Uterus (tissue), 4 donors: Measurements from ENCODE around the gene CHKA. TPM values are rescaled to one million over a fixed set of nuclear protein-coding genes. Genes with fewer than 3 reads are reported as not detected.
"Not testable (repeated sequence)": the region's sequence is repeated elsewhere in the genome, so short reads cannot be mapped to it uniquely, and the experiment has no call there.

Experiments
- DNase-seq, 2 donors: peaks; one replicate each; pipeline ENCODE4 v3.0.0-alpha.2; 2019 to 2020
- H3K27ac ChIP-seq, 2 donors: fragments of 200-600 bp; sonication (generic); 1 replicate in 1 of 2; 2 replicates in 1 of 2; pipeline ENCODE4 v1.5.1; 2016 to 2018
- H3K27me3 ChIP-seq, 2 donors: fragments of 200-600 bp; sonication (generic); one replicate each; pipeline ENCODE4 v1.5.1; 2018 to 2019; ENCODE audit warnings: control low read depth in 1 of 2
- H3K36me3 ChIP-seq, 2 donors: fragments of 200-600 bp; sonication (generic); one replicate each; pipeline ENCODE4 v1.5.1; 2019; ENCODE audit warnings: control low read depth in 1 of 2
- H3K4me1 ChIP-seq, 2 donors: fragments of 200-600 bp; sonication (generic); one replicate each; pipeline ENCODE4 v1.5.1; 2018 to 2019; ENCODE audit warnings: control low read depth in 1 of 2
- H3K4me3 ChIP-seq, 2 donors: fragments of 200-600 bp; sonication (generic); 1 replicate in 1 of 2; 2 replicates in 1 of 2; pipeline ENCODE4 v1.5.1; 2018 to 2019; ENCODE audit warnings: mild to moderate bottlenecking in 1 of 2
- H3K9me3 ChIP-seq, 2 donors: fragments of 200-600 bp; sonication (generic); one replicate each; pipeline ENCODE4 v1.5.1; 2019; ENCODE audit warnings: control low read depth in 1 of 2
- POLR2A ChIP-seq, 2 donors: fragments of 450-650 bp; IDR thresholded peaks; one replicate each; pipeline ENCODE4 v1.6.1; 2016; ENCODE audit warnings: antibody characterized with exemption in 2 of 2, mild to moderate bottlenecking in 1 of 2, moderate library complexity in 1 of 2
- intact Hi-C: fragments of 100-400 bp; cut with DNase I; formaldehyde crosslinking; loops from one replicate; pipeline ENCODE4 v1.15.1; 2023; ENCODE audit warnings: low total_unique reads
- total RNA-seq, 4 donors: library from RNA; depleted of rRNA in 3 of 4; stranded (reverse); fragments of >200 nt in 3 of 4; gene quantifications; one replicate each; pipeline versions ENCODE4 v1.1.0 to v1.2.4, GENCODE V29; 2014 to 2023
- TF ChIP-seq, protein P1 (sequence below), 4 experiments: fragments of 200-600 bp in 2 of 4; fragments of 450-650 bp in 2 of 4; sonication (generic) in 2 of 4; IDR thresholded peaks; one replicate each; pipeline ENCODE4 v1.5.1; 2016 to 2019; ENCODE audit warnings: antibody characterized with exemption in 4 of 4, mild to moderate bottlenecking in 2 of 4, moderate library complexity in 1 of 4
- donor health status: DM: yes; HTN: yes; CAD: no.

CHKA gene
- total RNA-seq, 4 donors from 2014 or later: 21.8 to 57.1 (median 30.3) TPM

DNA sequence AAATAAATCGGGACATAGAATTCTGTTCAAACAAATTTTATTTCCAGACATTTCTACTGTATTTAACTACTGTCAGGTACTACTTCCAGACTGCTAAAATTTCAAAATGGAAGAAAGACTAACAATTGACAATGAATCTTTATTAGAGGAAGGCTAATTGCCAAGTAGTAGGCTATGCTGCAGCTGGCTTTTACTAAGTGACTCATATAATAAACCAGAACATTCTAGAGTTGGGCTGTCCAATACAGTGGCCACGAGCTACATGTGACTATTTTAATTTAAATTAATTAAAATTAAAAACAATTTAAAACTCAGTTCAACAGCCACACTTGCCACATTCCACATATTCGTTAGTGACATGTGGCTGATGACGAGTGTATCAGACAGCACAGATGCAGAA, 27.6 kb downstream of the CHKA start:
- H3K27me3 ChIP-seq: no peaks in the 10 kb centered on the region
- H3K36me3 ChIP-seq: no peaks in the 10 kb centered on the region
- no peak overlapping the region for H3K27ac ChIP-seq
- no peaks in the 10 kb centered on the region for H3K9me3 ChIP-seq
- no peak overlapping the region for H3K4me3 ChIP-seq
- TF ChIP-seq, protein P1, sequence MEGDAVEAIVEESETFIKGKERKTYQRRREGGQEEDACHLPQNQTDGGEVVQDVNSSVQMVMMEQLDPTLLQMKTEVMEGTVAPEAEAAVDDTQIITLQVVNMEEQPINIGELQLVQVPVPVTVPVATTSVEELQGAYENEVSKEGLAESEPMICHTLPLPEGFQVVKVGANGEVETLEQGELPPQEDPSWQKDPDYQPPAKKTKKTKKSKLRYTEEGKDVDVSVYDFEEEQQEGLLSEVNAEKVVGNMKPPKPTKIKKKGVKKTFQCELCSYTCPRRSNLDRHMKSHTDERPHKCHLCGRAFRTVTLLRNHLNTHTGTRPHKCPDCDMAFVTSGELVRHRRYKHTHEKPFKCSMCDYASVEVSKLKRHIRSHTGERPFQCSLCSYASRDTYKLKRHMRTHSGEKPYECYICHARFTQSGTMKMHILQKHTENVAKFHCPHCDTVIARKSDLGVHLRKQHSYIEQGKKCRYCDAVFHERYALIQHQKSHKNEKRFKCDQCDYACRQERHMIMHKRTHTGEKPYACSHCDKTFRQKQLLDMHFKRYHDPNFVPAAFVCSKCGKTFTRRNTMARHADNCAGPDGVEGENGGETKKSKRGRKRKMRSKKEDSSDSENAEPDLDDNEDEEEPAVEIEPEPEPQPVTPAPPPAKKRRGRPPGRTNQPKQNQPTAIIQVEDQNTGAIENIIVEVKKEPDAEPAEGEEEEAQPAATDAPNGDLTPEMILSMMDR (IDR thresholded peaks at IDR 0.05): no peak
- no peak for TF ChIP-seq POLR2A (IDR thresholded peaks at IDR 0.05)
- H3K4me1 ChIP-seq: no peaks in the 10 kb centered on the region
- intact Hi-C loops: no loop called here
- no peak for DNase-seq

DNA sequence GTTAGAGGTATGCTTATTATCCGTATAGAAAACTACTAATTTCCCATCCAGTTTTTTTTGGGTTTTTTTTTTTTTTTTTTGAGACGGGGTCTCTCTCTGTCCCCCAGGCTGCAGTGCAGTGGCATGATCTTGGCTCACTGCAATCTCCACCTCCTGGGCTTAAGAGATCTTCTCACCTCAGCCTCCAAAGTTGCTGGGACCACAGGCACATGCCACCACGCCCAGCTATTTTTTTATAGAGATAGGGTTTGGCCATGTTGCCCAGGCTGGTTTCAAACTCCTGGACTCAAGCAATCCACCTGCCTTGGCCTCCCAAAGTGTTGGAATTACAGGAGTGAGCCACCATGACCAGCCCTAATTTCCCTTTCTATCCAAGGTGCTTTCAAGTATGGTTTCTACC, 28.2 kb downstream of the CHKA start:
- intact Hi-C loops, H3K4me3 ChIP-seq, H3K36me3 ChIP-seq, H3K27me3 ChIP-seq, H3K4me1 ChIP-seq, DNase-seq, H3K27ac ChIP-seq, H3K9me3 ChIP-seq: not testable (repeated sequence)

GRCh38 chr11:68092411-68092810, 28.8 kb downstream of the CHKA start:
- no peak for DNase-seq
- H3K9me3 ChIP-seq: no peaks in the 10 kb centered on the region
- H3K27ac ChIP-seq: no peak overlapping the region
- H3K27me3 ChIP-seq: no peaks in the 10 kb centered on the region
- TF ChIP-seq POLR2A (IDR thresholded peaks at IDR 0.05): no peak
- TF ChIP-seq, protein P1 (IDR thresholded peaks at IDR 0.05): no peak
- no peaks in the 10 kb centered on the region for H3K4me1 ChIP-seq
- H3K36me3 ChIP-seq: no peaks in the 10 kb centered on the region
- intact Hi-C loops: no loop called here
- no peak overlapping the region for H3K4me3 ChIP-seq

- H3K27me3 ChIP-seq: no peaks in the 10 kb centered on the region
- no peak overlapping the region for H3K4me3 ChIP-seq
- H3K27ac ChIP-seq: no peak overlapping the region
- intact Hi-C loops: no loop called here
- DNase-seq: no peak
- no peaks in the 10 kb centered on the region for H3K4me1 ChIP-seq
- no peaks in the 10 kb centered on the region for H3K9me3 ChIP-seq
- H3K36me3 ChIP-seq: no peaks in the 10 kb centered on the region
- TF ChIP-seq, protein P1 (IDR thresholded peaks at IDR 0.05): no peak
- TF ChIP-seq POLR2A (IDR thresholded peaks at IDR 0.05): no peak
These were observed 30.5 kb downstream of the CHKA start for GRCh38 chr11:68090706-68091105.

DNA sequence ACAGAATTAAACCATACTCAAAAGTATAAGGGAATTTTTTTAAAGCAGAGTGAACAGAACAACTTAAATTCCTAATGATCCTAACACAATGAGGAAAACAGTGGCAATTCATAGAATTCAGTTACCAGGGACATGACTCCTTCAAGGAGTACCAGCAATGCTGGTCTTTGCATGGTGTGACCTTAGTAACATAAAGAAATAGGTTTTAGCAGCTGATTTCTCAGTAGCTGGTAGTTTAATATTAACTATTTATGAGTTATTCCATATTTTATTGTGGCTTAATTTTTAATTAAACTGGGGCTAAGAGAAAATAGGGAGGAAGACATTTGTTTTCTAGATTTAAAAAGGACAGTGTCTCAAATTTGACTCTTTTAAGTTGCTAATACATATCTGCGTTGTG, 30.9 kb downstream of the CHKA start:
- intact Hi-C loops: no loop called here
- TF ChIP-seq, protein P1 (IDR thresholded peaks at IDR 0.05): no peak
- TF ChIP-seq POLR2A (IDR thresholded peaks at IDR 0.05): no peak
- Histone ChIP-seq H3K9me3 (no peaks in the 10 kb centered on the region), H3K4me1 (no peaks in the 10 kb centered on the region), H3K4me3 (no peak overlapping the region), H3K36me3 (no peaks in the 10 kb centered on the region), H3K27me3 (no peaks in the 10 kb centered on the region), H3K27ac (no peak overlapping the region)
- no peak for DNase-seq

DNA sequence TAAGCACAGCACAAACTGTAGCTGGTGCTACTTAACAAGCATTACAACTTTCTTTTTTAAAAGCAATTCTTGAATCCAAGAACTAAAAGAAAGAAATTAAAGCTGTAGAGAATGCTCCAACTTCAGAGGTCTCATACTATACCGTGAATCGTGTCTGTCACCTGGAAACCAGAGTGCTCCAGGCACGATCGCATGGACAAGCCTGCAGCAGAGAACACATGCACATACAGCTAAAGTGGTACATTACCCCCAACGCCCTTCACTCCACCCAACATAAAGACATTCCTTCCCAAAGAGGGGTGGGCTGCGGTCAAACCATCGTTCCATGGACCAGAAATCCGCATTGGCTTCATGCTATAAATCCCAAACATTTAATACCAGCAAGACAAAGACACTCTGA, 31.5 kb downstream of the CHKA start:
- TF ChIP-seq, protein P1 (IDR thresholded peaks at IDR 0.05): no peak
- TF ChIP-seq POLR2A (IDR thresholded peaks at IDR 0.05): no peak
- H3K27me3 ChIP-seq: no peaks in the 10 kb centered on the region
- no peak for DNase-seq
- H3K9me3 ChIP-seq: no peaks in the 10 kb centered on the region
- H3K27ac ChIP-seq: no peak overlapping the region
- intact Hi-C loops: no loop called here
- no peaks in the 10 kb centered on the region for H3K4me1 ChIP-seq
- H3K36me3 ChIP-seq: no peaks in the 10 kb centered on the region
- no peak overlapping the region for H3K4me3 ChIP-seq
